Endometrial microvascular endothelial cells (primary cell): ENCODE data around the gene EEPD1. TPM values are rescaled to one million over a fixed set of nuclear protein-coding genes. Genes with fewer than 3 reads are reported as not detected.
"Not testable (repeated sequence)": the region's sequence is repeated elsewhere in the genome, so short reads cannot be mapped to it uniquely, and the experiment has no call there.

Experiments
- in situ Hi-C: cut with HindIII; loops from 2 replicates; pipeline ENCODE4 v1.10.0; 2017; ENCODE audit warnings: low sequenced_read_pairs, low pct_unique_long_range_greater_than_20kb; ENCODE audit errors: inconsistent ontology term
- total RNA-seq: library from RNA; depleted of rRNA; stranded (reverse); fragments of >200 nt; gene quantifications from one replicate; pipeline ENCODE4 v1.2.3, GENCODE V29; 2015; ENCODE audit errors: inconsistent ontology term

The EEPD1 gene
- total RNA-seq, 1 donor from 2014 or later = 2.1 TPM

DNA sequence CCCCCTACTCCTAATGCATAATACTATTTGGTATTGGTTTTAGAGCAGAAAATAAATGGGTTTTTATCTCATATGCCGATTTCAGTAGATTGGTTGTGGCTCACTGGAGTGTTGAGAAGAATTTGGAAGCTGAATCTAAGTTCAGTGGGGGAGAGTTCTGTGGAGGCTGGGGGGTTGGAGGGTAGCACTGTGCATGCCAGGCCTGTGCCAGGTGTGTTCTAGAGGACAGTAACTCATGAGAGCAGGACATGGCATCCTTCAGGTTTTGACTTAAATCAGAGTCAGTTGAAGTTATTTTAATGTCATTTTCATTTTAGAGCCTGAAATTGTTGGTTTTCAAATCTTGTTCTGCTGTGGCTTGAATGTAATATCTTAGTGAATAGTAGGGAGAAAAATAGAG, 79.5 kb downstream of the EEPD1 start:
- in situ Hi-C loops = no loop called here

GRCh38 chr7:36232971-36233550, 80.0 kb downstream of the EEPD1 start:
- in situ Hi-C loops = no loop called here

- in situ Hi-C loops = no loop called here
Measured at GRCh38 chr7:36236073-36236472, 83.0 kb downstream of the EEPD1 start.

GRCh38 chr7:36238138-36238537, 85.1 kb downstream of the EEPD1 start:
- in situ Hi-C loops = no loop called here

DNA sequence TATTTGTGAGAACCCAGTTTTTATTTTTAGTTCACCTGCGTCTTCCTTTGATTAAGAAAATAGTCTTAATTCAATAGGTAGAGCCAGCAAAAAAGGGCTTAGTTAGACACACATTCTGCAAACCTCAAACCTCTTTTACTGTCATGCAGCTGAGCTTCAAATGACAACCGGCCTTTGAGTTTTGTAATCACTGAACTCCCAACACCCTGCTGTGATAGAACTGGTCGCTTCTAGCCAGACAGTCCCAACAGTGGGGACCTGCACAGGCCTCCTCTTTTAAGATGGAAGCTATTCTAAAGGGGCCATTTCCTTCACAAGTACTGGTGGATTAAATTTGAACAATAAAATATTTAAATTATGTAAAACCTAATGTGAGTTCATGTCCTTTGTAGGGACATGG, 90.3 kb downstream of the EEPD1 start:
- in situ Hi-C loops = not testable (repeated sequence)

- in situ Hi-C loops = not testable (repeated sequence)
Measured at GRCh38 chr7:36244001-36244400, 90.9 kb downstream of the EEPD1 start.

DNA sequence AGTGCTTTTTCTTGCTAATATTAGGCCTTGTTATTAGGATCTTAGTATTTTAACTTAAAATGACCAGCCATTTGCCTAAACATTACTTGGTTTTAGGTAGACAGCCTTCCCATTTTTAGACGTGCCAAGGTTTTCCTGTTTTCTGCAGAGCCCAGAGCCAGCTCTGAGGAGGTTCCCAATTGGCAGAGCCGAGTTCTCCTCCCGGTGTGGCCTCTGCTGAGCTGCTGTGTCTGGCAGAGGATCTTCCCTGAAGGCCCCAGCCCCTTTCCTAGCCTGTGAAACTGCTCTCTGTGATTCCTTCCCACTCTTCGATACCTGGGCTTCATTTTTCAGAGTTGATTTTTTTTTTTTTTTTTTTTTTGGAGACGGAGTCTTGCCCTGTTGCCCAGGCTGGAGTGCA, 91.4 kb downstream of the EEPD1 start:
- in situ Hi-C loops = no loop called here

GRCh38 chr7:36245684-36246299, 92.7 kb downstream of the EEPD1 start:
- in situ Hi-C loops = no loop called here

GRCh38 chr7:36249091-36249490, 96.0 kb downstream of the EEPD1 start:
- in situ Hi-C loops = no loop called here

- in situ Hi-C loops = no loop called here
Measured at GRCh38 chr7:36253699-36254098, 100.6 kb downstream of the EEPD1 start.

DNA sequence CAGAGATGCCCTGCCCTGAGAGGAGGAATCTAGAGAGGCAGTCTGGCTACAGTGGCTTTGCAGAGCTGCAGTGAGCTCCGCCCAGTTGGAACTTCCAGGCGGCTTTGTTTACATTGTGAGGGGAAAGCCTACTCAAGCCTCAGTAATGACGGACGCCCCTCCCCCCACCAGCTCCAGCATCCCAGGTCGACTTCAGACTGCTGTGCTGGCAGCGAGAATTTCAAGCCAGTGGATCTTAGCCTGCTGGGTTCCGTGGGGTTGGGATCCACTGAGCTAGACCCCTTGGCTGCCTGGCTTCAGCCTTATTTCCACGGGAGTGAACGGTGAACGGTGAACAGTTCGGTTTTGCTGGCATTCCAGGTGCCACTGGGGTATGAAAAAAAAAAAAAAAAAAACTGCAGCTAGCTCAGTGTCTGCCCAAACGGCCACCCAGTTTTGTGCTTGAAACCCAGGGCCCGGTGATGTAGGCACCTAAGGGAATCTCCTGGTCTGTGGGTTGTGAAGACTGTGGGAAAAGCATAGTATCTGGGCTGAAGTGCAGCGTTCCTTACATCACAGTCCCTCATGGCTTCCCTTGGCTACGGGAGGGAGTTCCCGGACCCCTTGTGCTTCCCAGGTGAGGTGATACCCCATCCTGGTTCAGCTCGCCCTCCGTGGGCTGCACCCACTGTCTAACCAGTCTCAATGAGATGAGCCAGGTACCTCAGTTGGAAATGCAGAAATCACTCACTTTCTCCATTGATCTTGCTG, 105.6 kb downstream of the EEPD1 start:
- in situ Hi-C loops = not testable (repeated sequence)

DNA sequence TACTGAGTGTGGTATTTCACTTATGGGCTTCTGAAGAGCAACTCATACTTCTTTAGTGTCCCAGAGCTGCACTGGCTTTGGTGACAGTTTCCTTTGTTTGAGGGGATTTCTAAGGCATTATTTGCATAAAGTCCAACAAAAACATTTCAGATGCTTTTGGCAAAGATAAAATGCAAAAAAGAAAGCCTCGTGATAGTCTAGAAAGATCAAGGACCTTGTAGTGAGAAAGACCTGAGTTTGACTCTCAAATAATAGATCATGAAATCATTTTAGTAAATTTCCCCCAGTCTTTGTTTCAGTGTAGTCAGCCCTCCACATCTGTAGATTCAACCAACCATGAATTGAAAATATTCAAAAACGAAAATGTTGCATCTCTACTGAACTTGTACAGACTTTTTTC, 107.4 kb downstream of the EEPD1 start:
- in situ Hi-C loops = no loop called here

GRCh38 chr7:36261019-36261754, 108.1 kb downstream of the EEPD1 start:
- in situ Hi-C loops = no loop called here

GRCh38 chr7:36262309-36263094, 109.4 kb downstream of the EEPD1 start:
- in situ Hi-C loops = no loop called here

DNA sequence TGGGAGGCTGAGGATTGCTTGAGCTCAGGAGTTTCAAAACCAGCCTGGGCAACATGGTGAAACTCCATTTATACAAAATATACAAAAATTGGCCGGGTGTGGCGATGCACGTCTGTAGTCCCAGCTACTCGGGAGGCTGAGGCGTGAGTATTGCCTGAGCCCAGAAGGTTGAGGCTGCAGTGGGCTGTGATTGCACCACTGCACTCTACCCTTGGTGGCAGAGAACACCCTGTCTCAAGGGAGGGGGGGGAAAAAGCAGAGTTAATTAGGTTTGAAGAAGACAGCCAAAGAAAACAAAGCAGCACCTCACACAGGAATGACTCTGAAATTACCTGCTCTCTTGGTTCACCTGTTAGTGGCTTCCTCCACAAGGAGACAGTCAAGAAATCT, 110.0 kb downstream of the EEPD1 start:
- in situ Hi-C loops = no loop called here

- in situ Hi-C loops = no loop called here
Measured at GRCh38 chr7:36264123-36264801, 111.2 kb downstream of the EEPD1 start.

GRCh38 chr7:36264913-36265516, 112.0 kb downstream of the EEPD1 start:
- in situ Hi-C loops = no loop called here

- in situ Hi-C loops = no loop called here
Measured at GRCh38 chr7:36265680-36266079, 112.6 kb downstream of the EEPD1 start.
